Lower leg skin (tissue), 3 donors: ENCODE data around the gene KIZ.

Source experiments
- CTCF ChIP-seq, 3 donors: fragments of 450-650 bp; IDR thresholded peaks; one replicate each; pipeline ENCODE4 v1.5.1; 2016; ENCODE audit warnings: antibody characterized with exemption in 3 of 3, mild to moderate bottlenecking in 3 of 3, moderate library complexity in 2 of 3
- POLR2A ChIP-seq, 2 donors: fragments of 450-650 bp; IDR thresholded peaks; one replicate each; pipeline ENCODE4 v1.6.1; 2016 to 2017; ENCODE audit warnings: antibody characterized with exemption in 2 of 2, mild to moderate bottlenecking in 1 of 2, moderate library complexity in 1 of 2

DNA sequence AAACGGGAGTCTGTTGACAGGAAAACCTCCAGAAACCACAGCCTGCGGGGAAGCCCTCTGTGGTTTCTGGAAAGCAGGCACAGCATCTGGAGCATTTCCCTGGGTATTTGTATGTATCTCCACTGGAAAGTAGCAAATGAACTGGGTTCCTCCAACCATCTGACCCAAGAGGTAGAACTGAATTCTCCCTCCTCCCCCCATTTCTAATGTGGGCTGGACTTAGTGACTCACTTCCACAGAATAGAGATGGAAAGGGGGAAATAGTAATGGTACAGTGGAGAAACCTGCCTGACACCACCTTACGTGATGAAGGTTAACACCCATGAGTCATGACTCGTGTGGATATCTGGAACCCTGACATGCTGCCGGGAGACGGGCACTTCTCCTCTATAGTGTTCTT, 125.4 kb downstream of the KIZ start:
- TF ChIP-seq CTCF (IDR thresholded peaks at IDR 0.05) (no peak), POLR2A (IDR thresholded peaks at IDR 0.05) (no peak)
